Stimulated activated naive B cell treated with anti-CD40 and anti-IgM and Interleukin-4, amounts not matched to agents 10 μg/mL and 1 μg/mL and 100 μg/mL, for 72 hours (primary cell): Measurements from ENCODE around the gene NKAIN4.

Experiments used
- ATAC-seq, 2 donors: fragments of 150-1000 bp; cut with Tn5 transposase; replicated peaks; 2 replicates each; pipeline ENCODE4 v1.10.0; 2021; ENCODE audit warnings: moderate library complexity in 1 of 2
- DNase-seq: peaks from one replicate; pipeline ENCODE4 v3.0.0; 2021
- H3K27ac Mint-ChIP-seq: one replicate; pipeline ENCODE4 v1.8.0; 2022; ENCODE audit warnings: mild to moderate bottlenecking, mixed read lengths
- H3K27me3 Mint-ChIP-seq, 2 donors: one replicate each; pipeline ENCODE4 v1.8.0; 2022; ENCODE audit warnings: mixed read lengths in 2 of 2
- H3K36me3 Mint-ChIP-seq, 2 donors: one replicate each; pipeline ENCODE4 v1.8.0; 2022; ENCODE audit warnings: mixed read lengths in 2 of 2, mild to moderate bottlenecking in 1 of 2
- H3K4me1 Mint-ChIP-seq, 2 donors: one replicate each; pipeline ENCODE4 v1.8.0; 2022; ENCODE audit warnings: mixed read lengths in 2 of 2, mild to moderate bottlenecking in 1 of 2
- H3K4me3 Mint-ChIP-seq, 2 donors: one replicate each; pipeline ENCODE4 v1.8.0; 2022; ENCODE audit warnings: mild to moderate bottlenecking in 2 of 2, mixed read lengths in 2 of 2, moderate library complexity in 1 of 2
- H3K9me3 Mint-ChIP-seq, 2 donors: one replicate each; pipeline ENCODE4 v1.8.0; 2022; ENCODE audit warnings: mixed read lengths in 2 of 2, mild to moderate bottlenecking in 1 of 2

The NKAIN4 gene

GRCh38 chr20:63273635-63274380, 19.5 kb upstream of the NKAIN4 start:
- no peak for ATAC-seq
- Mint-ChIP-seq H3K27me3 (no peaks in the 10 kb centered on the region), H3K27ac (peak overlapping the region; percentile 96), H3K4me3 (peak overlapping the region; percentile 90 to 96), H3K4me1 (peaks cover 18 to 38% of the 10 kb centered on the region in 2 donors), H3K9me3 (no peaks in the 10 kb centered on the region), H3K36me3 (peaks cover 16 to 18% of the 10 kb centered on the region in 2 donors)
- no peak for DNase-seq

- Mint-ChIP-seq H3K9me3 (no peaks in the 10 kb centered on the region), H3K4me3 (peak overlapping the region; percentile 90 to 96), H3K27ac (peak overlapping the region; percentile 96), H3K36me3 (peaks cover 11 to 14% of the 10 kb centered on the region in 2 donors), H3K27me3 (peaks cover 0 to 3% of the 10 kb centered on the region in 2 donors), H3K4me1 (peaks cover 18 to 38% of the 10 kb centered on the region in 2 donors)
- ATAC-seq: peak; percentile 1 to 5
- DNase-seq: no peak
Observed at GRCh38 chr20:63273059-63273579, 18.9 kb upstream of the NKAIN4 start.

GRCh38 chr20:63272105-63273058, 18.1 kb upstream of the NKAIN4 start, which contains the start of gene ARFGAP1:
Gene ARFGAP1 (plus strand): TSS chr20:63272813. CDS start chr20:63275581, 2,768 bp downstream.
- H3K4me3 Mint-ChIP-seq: peak within 1 kb of the TSS; percentile 90 to 96
- DNase-seq: peak; percentile 85
- peaks cover 6 to 10% of the 10 kb centered on the region in 2 donors for H3K36me3 Mint-ChIP-seq
- H3K27me3 Mint-ChIP-seq: peaks cover 0 to 10% of the 10 kb centered on the region in 2 donors
- peak within 1 kb of the TSS; percentile 96 for H3K27ac Mint-ChIP-seq
- peaks cover 18 to 38% of the 10 kb centered on the region in 2 donors for H3K4me1 Mint-ChIP-seq
- H3K9me3 Mint-ChIP-seq: no peaks in the 10 kb centered on the region
- ATAC-seq: peak; percentile 98

GRCh38 chr20:63270606-63271325, 16.5 kb upstream of the NKAIN4 start:
- H3K27me3 Mint-ChIP-seq: peaks cover 0 to 16% of the 10 kb centered on the region in 2 donors
- ATAC-seq (no peak), DNase-seq (no peak)
- no peak overlapping the region for H3K4me3 Mint-ChIP-seq
- H3K36me3 Mint-ChIP-seq: peaks cover 0 to under 1% of the 10 kb centered on the region in 2 donors
- H3K27ac Mint-ChIP-seq: peak overlapping the region; percentile 20
- H3K9me3 Mint-ChIP-seq: no peaks in the 10 kb centered on the region
- peaks cover 18 to 35% of the 10 kb centered on the region in 2 donors for H3K4me1 Mint-ChIP-seq

GRCh38 chr20:63269724-63270123, 15.5 kb upstream of the NKAIN4 start:
- Mint-ChIP-seq H3K27me3 (peaks cover under 1 to 22% of the 10 kb centered on the region in 2 donors), H3K9me3 (no peaks in the 10 kb centered on the region), H3K27ac (peak overlapping the region; percentile 31), H3K4me3 (no peak overlapping the region), H3K4me1 (peaks cover 15 to 25% of the 10 kb centered on the region in 2 donors), H3K36me3 (no peaks in the 10 kb centered on the region)
- DNase-seq (no peak), ATAC-seq (no peak)

GRCh38 chr20:63268671-63269439, 14.6 kb upstream of the NKAIN4 start:
- Mint-ChIP-seq H3K9me3 (no peaks in the 10 kb centered on the region), H3K4me3 (no peak overlapping the region), H3K4me1 (peaks cover 8 to 16% of the 10 kb centered on the region in 2 donors), H3K27me3 (peaks cover 9 to 30% of the 10 kb centered on the region in 2 donors), H3K27ac (no peak overlapping the region), H3K36me3 (no peaks in the 10 kb centered on the region)
- DNase-seq (no peak), ATAC-seq (no peak)

DNA sequence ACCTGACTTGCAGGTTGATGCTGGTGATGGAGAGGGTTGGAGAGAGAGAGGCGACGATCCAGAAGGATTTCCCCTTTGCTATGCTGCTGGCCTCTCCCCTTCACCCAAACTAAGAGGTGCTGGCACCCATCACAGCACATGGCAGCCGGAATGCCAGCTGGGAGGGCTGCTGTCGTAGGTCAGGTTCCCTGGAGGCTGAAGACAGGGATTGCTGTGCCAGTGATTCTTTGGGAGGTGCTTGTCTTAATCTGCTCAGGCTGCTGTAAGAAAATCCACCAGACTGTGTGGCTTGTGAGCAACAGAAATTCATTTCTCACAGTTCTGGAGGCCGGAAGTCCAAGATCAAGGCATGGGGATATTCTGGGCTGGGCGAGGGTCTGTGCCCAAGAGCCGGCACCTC, 14.0 kb upstream of the NKAIN4 start:
- H3K4me1 Mint-ChIP-seq: peaks cover 4 to 10% of the 10 kb centered on the region in 2 donors
- ATAC-seq (no peak), DNase-seq (no peak)
- H3K27me3 Mint-ChIP-seq: peaks cover 12 to 36% of the 10 kb centered on the region in 2 donors
- H3K4me3 Mint-ChIP-seq: no peak overlapping the region
- no peaks in the 10 kb centered on the region for H3K9me3 Mint-ChIP-seq
- H3K27ac Mint-ChIP-seq: no peak overlapping the region
- H3K36me3 Mint-ChIP-seq: no peaks in the 10 kb centered on the region

DNA sequence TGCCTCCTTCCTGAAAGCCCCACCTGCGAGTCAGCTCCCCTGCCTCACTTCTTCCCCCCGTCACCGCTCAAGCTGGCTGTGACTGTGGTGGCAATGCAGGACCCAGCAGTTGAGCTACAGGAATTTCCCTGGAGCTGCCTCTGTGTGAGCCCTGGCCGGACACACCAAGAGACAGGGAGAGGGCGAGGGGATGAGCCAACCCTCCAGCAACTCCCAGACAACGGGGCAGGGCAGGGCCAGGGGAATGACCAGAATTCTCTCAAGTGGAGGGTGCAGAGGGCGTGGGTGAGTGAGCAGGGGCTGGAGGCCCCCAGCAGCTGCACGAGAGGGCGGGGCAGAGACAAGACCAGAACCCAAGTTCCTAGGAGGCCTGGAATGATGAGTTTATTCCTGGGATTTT, 13.4 kb upstream of the NKAIN4 start:
- ATAC-seq (no peak), DNase-seq (no peak)
- peaks cover 4 to 10% of the 10 kb centered on the region in 2 donors for H3K4me1 Mint-ChIP-seq
- peaks cover 17 to 42% of the 10 kb centered on the region in 2 donors for H3K27me3 Mint-ChIP-seq
- no peak overlapping the region for H3K4me3 Mint-ChIP-seq
- no peaks in the 10 kb centered on the region for H3K9me3 Mint-ChIP-seq
- H3K36me3 Mint-ChIP-seq: no peaks in the 10 kb centered on the region
- no peak overlapping the region for H3K27ac Mint-ChIP-seq

DNA sequence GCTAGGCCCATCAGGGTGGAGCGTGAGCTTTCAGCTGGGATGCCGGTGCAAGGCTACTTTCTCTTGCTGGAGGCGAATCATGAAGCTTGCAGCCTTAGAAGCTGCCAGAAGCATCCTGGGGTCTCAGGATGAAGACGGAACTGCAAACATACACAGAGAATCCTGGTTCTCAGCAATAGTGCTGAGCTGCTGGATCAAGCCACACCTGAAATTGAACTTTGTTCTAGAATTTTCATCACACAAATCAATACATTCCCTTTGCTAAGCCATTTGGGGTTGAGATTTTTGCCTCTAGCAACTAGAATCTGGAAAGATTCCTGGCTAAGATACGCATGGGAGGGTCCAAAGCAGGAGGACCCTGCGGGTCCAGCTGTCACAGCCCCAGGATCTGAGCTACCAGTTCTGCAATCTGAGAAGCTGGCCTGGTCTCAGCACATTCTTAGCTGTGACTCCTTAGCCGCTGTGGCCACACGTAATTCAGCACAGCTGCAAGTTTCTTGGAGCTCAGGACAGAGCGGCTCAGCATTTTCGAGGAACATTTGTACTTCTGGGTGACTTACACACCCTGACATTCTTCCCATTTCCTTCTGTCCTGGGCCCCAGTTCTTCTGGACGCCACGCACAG, 11.7 kb upstream of the NKAIN4 start:
- H3K9me3 Mint-ChIP-seq: no peaks in the 10 kb centered on the region
- no peak overlapping the region for H3K4me3 Mint-ChIP-seq
- DNase-seq: no peak
- peaks cover 28 to 59% of the 10 kb centered on the region in 2 donors for H3K27me3 Mint-ChIP-seq
- no peak overlapping the region for H3K27ac Mint-ChIP-seq
- no peaks in the 10 kb centered on the region for H3K36me3 Mint-ChIP-seq
- no peak for ATAC-seq
- H3K4me1 Mint-ChIP-seq: peaks cover 1 to 6% of the 10 kb centered on the region in 2 donors

- H3K9me3 Mint-ChIP-seq: no peaks in the 10 kb centered on the region
- H3K4me3 Mint-ChIP-seq: no peak overlapping the region
- no peak for ATAC-seq
- peaks cover 38 to 74% of the 10 kb centered on the region in 2 donors for H3K27me3 Mint-ChIP-seq
- no peak for DNase-seq
- no peaks in the 10 kb centered on the region for H3K36me3 Mint-ChIP-seq
- H3K4me1 Mint-ChIP-seq: peaks cover 1 to 6% of the 10 kb centered on the region in 2 donors
- H3K27ac Mint-ChIP-seq: peak overlapping the region; percentile 11
Observed at GRCh38 chr20:63264519-63264918, 10.3 kb upstream of the NKAIN4 start.

DNA sequence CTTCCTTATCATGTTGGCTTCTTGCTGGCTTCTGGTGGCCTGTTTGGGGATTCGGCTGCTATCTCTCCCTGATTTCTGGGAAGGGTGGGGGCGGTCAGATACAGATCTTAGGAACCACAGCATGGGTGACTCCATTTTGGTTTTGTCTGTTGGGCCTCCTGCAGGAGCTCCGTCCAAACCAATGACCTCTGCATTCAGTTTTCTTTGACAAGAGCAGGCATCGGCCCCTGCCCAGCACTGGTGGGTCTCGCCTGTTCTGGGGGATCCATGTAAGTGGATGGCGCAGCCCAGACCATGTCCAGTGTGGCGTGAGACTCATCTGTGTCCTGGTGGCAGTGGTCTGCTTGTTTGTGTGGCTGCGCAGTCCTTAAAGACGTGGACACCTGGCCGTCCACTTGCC, 9.7 kb upstream of the NKAIN4 start:
- ATAC-seq (no peak), DNase-seq (no peak)
- peaks cover 1 to 6% of the 10 kb centered on the region in 2 donors for H3K4me1 Mint-ChIP-seq
- H3K27me3 Mint-ChIP-seq: peaks cover 43 to 79% of the 10 kb centered on the region in 2 donors
- H3K9me3 Mint-ChIP-seq: no peaks in the 10 kb centered on the region
- no peaks in the 10 kb centered on the region for H3K36me3 Mint-ChIP-seq
- H3K27ac Mint-ChIP-seq: no peak overlapping the region
- no peak overlapping the region for H3K4me3 Mint-ChIP-seq

- Mint-ChIP-seq H3K27ac (no peak overlapping the region), H3K27me3 (peaks cover 49 to 84% of the 10 kb centered on the region in 2 donors)
Observed at GRCh38 chr20:63262836-63263235, 8.6 kb upstream of the NKAIN4 start.

More at GRCh38 chr20:63262836-63263235, 8.6 kb upstream of the NKAIN4 start:
- DNase-seq (no peak), ATAC-seq (no peak)
- Mint-ChIP-seq H3K9me3 (no peaks in the 10 kb centered on the region), H3K4me1 (peaks cover 1 to 6% of the 10 kb centered on the region in 2 donors), H3K36me3 (no peaks in the 10 kb centered on the region), H3K4me3 (no peak overlapping the region)
